H9 (cell line): ENCODE measurements around the gene NDUFV1. TPM values are rescaled to one million over a fixed set of nuclear protein-coding genes. Genes with fewer than 3 reads are reported as not detected.

ENCODE experiments used
- DNase-seq: peaks from one replicate; pipeline ENCODE4 v3.0.0-alpha.2; 2017
- H2AFZ ChIP-seq: one replicate; pipeline ENCODE4 v1.6.1; 2013; ENCODE audit warnings: mild to moderate bottlenecking, low read length, control low read depth, moderate library complexity
- H2AK5ac ChIP-seq: 2 replicates; pipeline ENCODE4 v1.6.1; 2013; ENCODE audit warnings: low read length, control low read depth, mixed read lengths; ENCODE audit not compliant: insufficient read length
- H2BK120ac ChIP-seq: one replicate; pipeline ENCODE4 v1.6.1; 2013; ENCODE audit warnings: low read depth, mild to moderate bottlenecking, low read length, control low read depth, inconsistent platforms; ENCODE audit not compliant: poor library complexity, severe bottlenecking
- H2BK12ac ChIP-seq: 2 replicates; pipeline ENCODE4 v1.6.1; 2013; ENCODE audit warnings: low read length, control low read depth, mixed read lengths, low read depth; ENCODE audit not compliant: insufficient read length
- H2BK15ac ChIP-seq: 2 replicates; pipeline ENCODE4 v1.6.1; 2013; ENCODE audit warnings: low read depth, low read length, control low read depth
- H2BK20ac ChIP-seq: one replicate; pipeline ENCODE4 v1.6.1; 2013; ENCODE audit warnings: low read depth, mild to moderate bottlenecking, low read length, control low read depth, inconsistent platforms; ENCODE audit not compliant: poor library complexity, severe bottlenecking
- H2BK5ac ChIP-seq: 2 replicates; pipeline ENCODE4 v1.6.1; 2013; ENCODE audit warnings: low read length, control low read depth, mixed read lengths; ENCODE audit not compliant: insufficient read length
- H3K14ac ChIP-seq: 2 replicates; pipeline ENCODE4 v1.6.1; 2013; ENCODE audit warnings: low read length, control low read depth; ENCODE audit not compliant: insufficient read depth
- H3K18ac ChIP-seq: 2 replicates; pipeline ENCODE4 v1.6.1; 2013; ENCODE audit warnings: low read depth, mild to moderate bottlenecking, mixed read lengths, low read length, control low read depth; ENCODE audit not compliant: insufficient read length
- H3K23ac ChIP-seq: 2 replicates; pipeline ENCODE4 v1.6.1; 2013; ENCODE audit warnings: low read length, control low read depth, mixed read lengths, low read depth; ENCODE audit not compliant: insufficient read length
- H3K23me2 ChIP-seq: 2 replicates; pipeline ENCODE4 v1.6.1; 2013; ENCODE audit warnings: low read depth, mild to moderate bottlenecking, mixed read lengths, low read length, control low read depth; ENCODE audit not compliant: insufficient read length, poor library complexity, severe bottlenecking
- H3K27ac ChIP-seq: 2 replicates; pipeline ENCODE4 v1.5.1; 2013; ENCODE audit warnings: low read length, control low read depth, mixed read lengths, low read depth; ENCODE audit not compliant: insufficient read length
- H3K27me3 ChIP-seq: 2 replicates; pipeline ENCODE4 v1.6.1; 2013; ENCODE audit warnings: low read length, control low read depth, inconsistent platforms; ENCODE audit not compliant: insufficient read depth
- H3K4ac ChIP-seq: 2 replicates; pipeline ENCODE4 v1.6.1; 2013; ENCODE audit warnings: low read depth, mild to moderate bottlenecking, control low read depth, inconsistent platforms, low read length, moderate library complexity
- H3K4me1 ChIP-seq: 2 replicates; pipeline ENCODE4 v1.6.1; 2013; ENCODE audit warnings: low read length, control low read depth, inconsistent platforms; ENCODE audit not compliant: insufficient read depth
- H3K4me2 ChIP-seq: 2 replicates; pipeline ENCODE4 v1.6.1; 2013; ENCODE audit warnings: low read length, control low read depth, mixed read lengths; ENCODE audit not compliant: insufficient read length, insufficient read depth
- H3K56ac ChIP-seq: 2 replicates; pipeline ENCODE4 v1.6.1; 2013; ENCODE audit warnings: low read depth, mild to moderate bottlenecking, mixed read lengths, low read length, control low read depth; ENCODE audit not compliant: insufficient read length
- H3K79me1 ChIP-seq: 2 replicates; pipeline ENCODE4 v1.6.1; 2013; ENCODE audit warnings: low read depth, mild to moderate bottlenecking, moderate library complexity, low read length, control low read depth, inconsistent platforms; ENCODE audit not compliant: insufficient read depth, poor library complexity, severe bottlenecking
- H3K79me2 ChIP-seq: 2 replicates; pipeline ENCODE4 v1.6.1; 2013; ENCODE audit warnings: low read length, control low read depth, inconsistent platforms; ENCODE audit not compliant: insufficient read depth
- H3K9ac ChIP-seq: 2 replicates; pipeline ENCODE4 v1.6.1; 2013; ENCODE audit warnings: low read length, control low read depth, mixed read lengths; ENCODE audit not compliant: insufficient read length; ENCODE audit errors: extremely low read depth
- H3K9me3 ChIP-seq: one replicate; pipeline ENCODE4 v1.6.1; 2013; ENCODE audit warnings: low read depth, low read length, inconsistent platforms; ENCODE audit not compliant: control insufficient read depth
- H3T11ph ChIP-seq: one replicate; pipeline ENCODE4 v1.6.1; 2013; ENCODE audit warnings: mild to moderate bottlenecking, low read length, control low read depth, inconsistent platforms
- H4K20me1 ChIP-seq: one replicate; pipeline ENCODE4 v1.6.1; 2013; ENCODE audit not compliant: control insufficient read depth, insufficient read length, insufficient read depth
- H4K5ac ChIP-seq: 2 replicates; pipeline ENCODE4 v1.6.1; 2013; ENCODE audit warnings: low read depth, mild to moderate bottlenecking, mixed read lengths, low read length, control low read depth; ENCODE audit not compliant: insufficient read length
- H4K8ac ChIP-seq: replicated peaks from 2 replicates; pipeline ENCODE4 v1.6.1; 2013; ENCODE audit warnings: low read length, control low read depth, mixed read lengths, low read depth; ENCODE audit not compliant: insufficient read length
- H4K91ac ChIP-seq: 2 replicates; pipeline ENCODE4 v1.6.1; 2013; ENCODE audit warnings: low read depth, mild to moderate bottlenecking, moderate library complexity, mixed read lengths, low read length, control low read depth; ENCODE audit not compliant: insufficient read length
- H3K27ac Mint-ChIP-seq, 3 experiments: 2 replicates in 2 of 3; 3 replicates in 1 of 3; pipeline ENCODE4 v1.8.0; 2020 to 2021; ENCODE audit warnings: mixed read lengths in 3 of 3, mild to moderate bottlenecking in 1 of 3, moderate library complexity in 1 of 3
- H3K27me3 Mint-ChIP-seq: 2 replicates; pipeline ENCODE4 v1.8.0; 2021; ENCODE audit warnings: low read depth, mild to moderate bottlenecking, moderate library complexity, mixed read lengths
- H3K36me3 Mint-ChIP-seq, 3 experiments: 2 replicates in 2 of 3; 3 replicates in 1 of 3; pipeline ENCODE4 v1.8.0; 2020 to 2021; ENCODE audit warnings: low read depth in 3 of 3, mixed read lengths in 3 of 3; ENCODE audit not compliant: insufficient read depth in 1 of 3
- H3K4me1 Mint-ChIP-seq, 2 experiments: 2 replicates each; pipeline ENCODE4 v1.8.0; 2020; ENCODE audit warnings: mixed read lengths in 2 of 2
- H3K4me3 Mint-ChIP-seq, 2 experiments: 2 replicates in 1 of 2; 3 replicates in 1 of 2; pipeline ENCODE4 v1.8.0; 2020 to 2021; ENCODE audit warnings: mild to moderate bottlenecking in 2 of 2, mixed read lengths in 2 of 2, moderate library complexity in 1 of 2
- H3K9me3 Mint-ChIP-seq, 2 experiments: 2 replicates in 1 of 2; 3 replicates in 1 of 2; pipeline ENCODE4 v1.8.0; 2020; ENCODE audit warnings: mild to moderate bottlenecking in 2 of 2, mixed read lengths in 2 of 2, moderate library complexity in 1 of 2
- CTCF ChIP-seq: fragments of 200-600 bp; sonication (generic); conservative IDR thresholded peaks from 3 replicates; pipeline ENCODE4 v1.8.0; 2021; ENCODE audit warnings: antibody characterized with exemption, mild to moderate bottlenecking
- WGBS: extraction: QIAGEN DNeasy Blood & Tissue Kit; methylation state at CpG from one replicate; pipeline ENCODE4 v1.1.7; 2013; ENCODE audit warnings: missing lambda C conversion rate, low lambda C conversion rate, mixed read lengths; ENCODE audit not compliant: insufficient read length; ENCODE audit errors: extremely low coverage; 5-methylcytosine and 5-hydroxymethylcytosine counted together
- total RNA-seq: library from RNA; stranded (reverse); gene quantifications from 2 replicates; pipeline ENCODE4 v1.2.1, GENCODE V29; 2021

NDUFV1 gene
- total RNA-seq, 1 experiment from 2014 or later: 154 TPM

- H3K9me3 Mint-ChIP-seq: peaks cover 27 to 30% of the 10 kb centered on the region in 2 experiments
- Histone ChIP-seq H4K20me1 (no peaks in the 10 kb centered on the region), H4K5ac (no peak overlapping the region), H2BK5ac (no peak overlapping the region), H3K56ac (no peak overlapping the region), H2BK20ac (no peak overlapping the region), H3T11ph (no peak overlapping the region), H2BK120ac (no peak overlapping the region), H3K4ac (no peak overlapping the region), H3K79me1 (no peaks in the 10 kb centered on the region), H2AK5ac (no peak overlapping the region), H3K9me3 (peaks cover 16% of the 10 kb centered on the region), H2BK12ac (no peak overlapping the region), H3K23ac (no peak overlapping the region), H3K27ac (no peak overlapping the region), H3K9ac (no peak overlapping the region), H3K4me1 (no peaks in the 10 kb centered on the region), H3K14ac (no peak overlapping the region), H2AFZ (no peak overlapping the region), H3K4me2 (no peak overlapping the region), H4K91ac (no peak overlapping the region), H3K27me3 (no peaks in the 10 kb centered on the region), H3K18ac (no peak overlapping the region), H2BK15ac (no peak overlapping the region), H3K23me2 (no peaks in the 10 kb centered on the region), H4K8ac (no peak overlapping the region), H3K79me2 (no peaks in the 10 kb centered on the region)
- peaks cover 18% of the 10 kb centered on the region for H3K27me3 Mint-ChIP-seq
- WGBS: no CpG with 5 or more reads among the region's 3 CpGs
- H3K4me3 Mint-ChIP-seq: no peak overlapping the region
- H3K36me3 Mint-ChIP-seq: peaks cover 0 to 16% (median 6%) of the 10 kb centered on the region in 3 experiments; a peak in 3 of 7 replicates
- no peaks in the 10 kb centered on the region for H3K4me1 Mint-ChIP-seq
- no peak for TF ChIP-seq CTCF
- H3K27ac Mint-ChIP-seq: no peak overlapping the region
- no peak for DNase-seq
Observed at GRCh38 chr11:67657300-67657699, 50.6 kb downstream of the NDUFV1 start.
